Embryonic facial prominence (tissue), 1 donor: Measurements from ENCODE around the gene STUM.

ENCODE experiments used
- DNase-seq: peaks from one replicate; pipeline ENCODE4 v3.0.0-alpha.2; 2016; ENCODE audit errors: extremely low spot score

Gene STUM

GRCh38 chr1:226533220-226533619 lies 15.3 kb upstream of the STUM start:
- DNase-seq = no peak

- no peak for DNase-seq
Measured at GRCh38 chr1:226534098-226534497, 14.5 kb upstream of the STUM start.

DNA sequence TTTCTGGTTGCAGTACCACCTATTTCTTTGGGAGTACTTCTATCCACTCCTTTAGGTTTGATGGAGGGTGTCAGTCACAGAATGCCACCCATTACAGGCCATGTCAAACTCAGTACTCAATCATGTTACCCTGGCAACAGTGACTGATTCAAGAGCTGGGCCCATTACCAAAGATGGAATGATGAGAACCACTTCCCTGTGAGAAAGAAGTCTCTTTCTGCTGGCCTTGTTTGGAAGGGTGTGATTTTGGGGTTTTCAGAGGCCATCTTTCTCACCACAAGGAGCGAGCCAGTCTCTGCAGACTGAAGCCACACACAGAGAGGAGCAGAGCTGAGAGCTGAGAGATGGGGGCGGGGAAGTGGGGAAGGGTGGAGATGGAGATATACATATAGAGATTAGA lies 13.9 kb upstream of the STUM start:
- no peak for DNase-seq

DNA sequence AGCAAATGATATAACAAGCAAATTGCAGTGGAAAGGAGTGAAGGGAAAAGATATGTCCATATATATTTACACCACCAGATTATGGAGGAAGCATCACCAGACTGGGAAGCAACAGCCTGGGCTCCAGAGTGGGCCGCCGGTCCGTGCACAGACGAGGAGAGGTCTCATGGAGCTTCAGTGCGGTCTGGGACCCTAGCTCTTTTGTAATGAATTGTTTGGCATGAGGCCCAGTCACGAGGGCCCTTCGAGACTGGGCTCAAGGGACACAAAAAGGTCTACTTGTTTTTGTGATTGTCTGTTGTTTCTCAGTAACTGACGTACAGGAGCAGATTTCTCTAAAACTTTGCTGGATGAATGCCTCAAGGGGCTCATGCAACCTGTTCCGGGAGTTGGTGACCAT lies 12.9 kb upstream of the STUM start:
- no peak for DNase-seq

DNA sequence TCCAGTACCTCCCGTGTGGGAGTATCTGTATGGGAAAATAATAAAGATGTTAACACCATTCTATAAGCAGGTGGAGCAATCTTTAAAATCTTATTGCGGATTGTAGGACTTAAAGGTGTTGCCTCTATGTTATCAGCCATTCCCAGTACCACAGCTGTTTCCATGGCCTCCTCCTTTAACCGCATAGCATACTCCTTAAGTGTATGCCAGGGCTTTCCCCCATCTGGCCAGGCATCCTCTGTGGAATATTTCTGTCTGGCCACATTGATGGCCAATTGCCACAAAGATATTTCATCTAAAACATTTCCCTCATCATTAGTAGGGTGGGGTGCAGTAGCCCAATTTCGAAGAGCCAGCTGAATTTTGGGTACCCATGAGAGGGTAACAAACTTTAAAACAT lies 7.3 kb upstream of the STUM start:
- no peak for DNase-seq

DNA sequence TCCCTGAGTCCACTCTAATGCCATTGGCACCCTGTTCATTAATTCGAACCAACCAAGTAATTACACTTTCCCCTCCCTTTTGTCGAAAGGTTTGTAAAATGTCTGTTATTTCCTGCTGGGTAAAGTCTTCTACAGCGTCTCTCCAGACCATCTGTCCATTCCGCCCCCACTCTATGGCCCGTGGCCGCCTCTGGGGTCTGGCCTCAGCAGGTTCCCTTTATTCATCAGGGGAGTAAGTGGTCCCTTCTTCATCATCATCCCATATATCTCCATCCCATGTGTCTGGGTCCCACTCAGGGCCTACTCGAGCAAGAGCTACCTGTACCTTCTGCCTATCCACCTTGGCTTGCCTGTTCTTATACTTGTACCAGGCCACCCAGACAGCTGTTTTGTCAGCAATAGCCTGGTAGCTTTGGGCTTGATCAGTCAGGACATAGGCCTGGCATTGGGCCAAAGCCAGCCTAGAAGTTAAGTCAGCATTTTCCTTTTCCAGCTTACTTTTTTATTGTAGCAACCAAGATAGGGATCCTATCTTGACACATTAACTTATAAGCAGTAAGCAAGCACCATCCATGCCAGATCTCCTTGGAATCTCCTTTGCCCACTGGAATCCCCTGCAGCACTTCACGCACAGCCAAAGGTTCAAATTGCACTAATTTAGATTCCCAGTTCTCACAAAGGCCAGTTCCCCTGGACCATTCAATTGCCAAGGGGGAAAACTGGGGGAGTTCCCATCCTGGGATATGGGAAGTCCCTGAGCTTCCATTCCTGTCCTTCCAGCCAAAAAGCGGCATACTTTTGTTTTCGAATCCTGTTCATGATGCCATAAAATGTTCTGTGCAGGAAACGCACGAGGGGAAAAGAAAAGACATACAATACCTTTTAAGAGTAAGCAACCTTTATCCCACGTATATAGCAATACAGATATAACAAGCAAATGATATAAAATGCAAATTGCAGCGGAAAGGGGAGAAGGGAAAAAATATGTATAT lies 6.6 kb upstream of the STUM start:
- no peak for DNase-seq

GRCh38 chr1:226542623-226543103 lies 5.9 kb upstream of the STUM start:
- no peak for DNase-seq

DNA sequence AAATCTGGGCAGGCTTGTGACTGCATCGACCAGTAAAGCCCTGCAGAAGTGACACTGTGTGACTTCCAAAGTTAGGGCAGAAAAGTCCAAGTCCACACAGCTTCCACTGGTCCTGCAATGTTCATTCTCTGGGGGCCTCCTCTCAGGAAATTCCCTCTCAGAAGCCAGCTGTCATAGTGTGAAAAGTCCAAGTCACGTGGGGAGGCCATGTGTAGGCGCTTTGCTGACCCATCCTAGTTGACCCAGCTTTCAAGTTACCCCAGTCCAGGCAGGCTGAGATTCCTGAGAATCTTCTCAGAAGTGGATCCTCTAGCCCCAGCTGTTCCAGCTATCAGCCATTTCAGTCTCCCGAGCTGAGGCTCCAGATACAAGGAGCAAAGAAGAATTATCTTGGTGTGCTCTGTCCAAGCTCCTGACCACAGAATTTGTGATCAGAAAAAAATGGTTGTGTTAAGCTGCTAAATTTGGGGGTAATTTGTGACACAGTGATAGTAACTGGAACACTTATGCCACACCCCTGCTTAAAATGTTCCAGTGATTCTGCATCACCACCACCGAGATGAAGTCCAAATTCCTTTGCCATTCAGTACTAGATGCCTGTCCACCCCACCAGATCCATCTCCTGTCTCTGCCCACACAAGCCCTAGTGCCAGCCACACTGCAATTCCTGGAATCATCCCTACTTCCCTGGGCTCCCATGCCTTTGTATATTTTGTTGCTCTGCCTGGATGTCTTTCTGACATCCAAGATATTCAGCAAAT lies 2.5 kb upstream of the STUM start:
- DNase-seq = no peak

DNA sequence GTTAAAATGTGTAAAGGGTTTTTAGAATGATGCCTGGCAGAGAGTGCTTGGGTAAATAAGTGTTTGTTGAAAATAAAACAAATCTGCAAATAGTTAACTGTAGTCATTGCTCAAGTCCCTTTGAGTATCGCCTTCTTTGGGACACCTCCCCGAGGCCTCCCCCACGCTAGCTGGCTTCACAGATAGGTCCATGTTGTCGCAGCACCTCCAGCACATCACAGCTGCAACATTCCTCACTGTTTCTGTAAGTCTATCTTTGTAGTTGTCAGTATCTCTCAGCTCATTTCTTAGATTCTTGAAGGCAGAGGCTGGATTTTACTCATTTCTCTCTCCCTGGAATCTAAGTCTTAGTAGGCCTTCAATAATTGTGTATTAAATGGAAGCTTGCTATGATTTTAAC lies 1.6 kb upstream of the STUM start:
- DNase-seq = no peak

GRCh38 chr1:226547754-226548191 lies 791 bp upstream of the STUM start:
- peak; percentile 89 for DNase-seq

GRCh38 chr1:226549094-226549936 lies 751 bp downstream of the STUM start:
- no peak for DNase-seq

DNA sequence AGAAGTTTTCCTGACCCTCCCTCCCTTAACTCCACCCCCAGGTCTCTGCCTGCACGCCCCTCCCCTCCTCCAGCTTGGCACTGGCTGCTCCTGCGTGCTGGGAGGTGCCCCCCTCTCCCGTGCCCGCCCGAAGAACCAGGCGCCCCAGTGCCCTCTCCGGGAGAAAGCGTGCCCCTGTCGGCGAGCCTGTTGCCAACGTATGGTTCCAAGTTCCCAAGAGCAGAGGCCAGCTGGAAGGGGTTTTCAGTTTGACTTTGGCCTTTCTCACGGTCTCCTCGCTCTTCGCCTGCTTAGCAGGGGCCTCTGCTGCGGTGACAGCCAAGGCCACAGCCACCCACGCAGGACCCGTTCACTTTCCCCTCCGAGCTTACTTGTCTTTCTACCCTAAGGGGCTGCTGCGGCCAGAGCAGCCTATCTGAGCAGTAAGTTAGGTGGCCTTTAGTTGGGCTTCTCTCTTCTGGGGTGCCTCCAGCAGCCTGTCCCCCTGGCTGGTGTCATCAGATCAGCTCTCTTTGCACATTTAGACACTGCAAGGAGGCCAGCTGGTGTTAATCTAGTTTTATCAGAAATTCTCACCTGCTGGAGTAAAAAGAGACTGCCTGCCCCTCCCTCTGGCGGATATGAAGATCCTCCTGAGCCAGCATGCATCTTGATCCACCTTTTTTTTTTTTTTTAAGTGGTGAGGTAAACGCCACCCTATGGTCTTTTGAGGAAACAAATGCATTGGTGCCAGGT lies 1.5 kb downstream of the STUM start:
- DNase-seq = no peak

DNA sequence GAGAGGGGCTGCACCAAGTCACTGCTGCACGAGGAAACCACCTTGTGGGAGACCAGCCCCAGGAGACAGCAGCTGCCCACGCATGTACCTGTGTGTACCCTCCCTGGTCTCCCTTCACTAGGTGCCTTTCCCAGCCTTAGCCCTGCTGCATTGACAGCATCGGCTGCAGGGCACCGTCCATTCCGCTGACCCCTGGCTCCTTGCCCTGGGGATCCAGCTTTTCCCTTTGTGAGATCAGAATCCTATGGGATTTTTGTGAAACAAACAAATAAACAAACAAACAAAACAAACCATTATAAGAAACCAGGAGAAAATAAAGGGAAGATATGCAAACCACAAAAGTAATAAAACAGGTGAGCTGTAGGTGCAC lies 2.1 kb downstream of the STUM start:
- DNase-seq = no peak

GRCh38 chr1:226551299-226551698 lies 2.7 kb downstream of the STUM start:
- DNase-seq = no peak

DNA sequence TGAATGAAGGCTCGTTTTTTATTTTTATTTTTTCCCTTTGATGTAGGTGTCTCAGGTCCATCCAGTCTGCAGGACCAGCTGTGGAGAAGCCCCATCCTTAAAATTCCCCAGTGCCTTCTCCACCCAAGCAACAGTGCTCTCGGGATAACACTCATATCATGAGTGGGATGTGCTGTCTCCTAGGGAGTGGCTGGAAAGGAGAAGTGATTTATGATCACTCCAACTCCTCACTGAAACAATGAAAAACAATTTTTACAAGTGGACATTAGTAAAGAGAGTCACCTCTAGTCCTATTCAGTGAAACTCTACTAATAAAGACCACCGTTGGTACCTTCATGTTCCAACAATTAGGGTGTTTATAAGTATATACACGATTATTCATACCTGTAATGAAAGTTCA lies 3.5 kb downstream of the STUM start:
- no peak for DNase-seq

- DNase-seq = no peak
Measured at GRCh38 chr1:226553266-226553923, 4.8 kb downstream of the STUM start.

DNA sequence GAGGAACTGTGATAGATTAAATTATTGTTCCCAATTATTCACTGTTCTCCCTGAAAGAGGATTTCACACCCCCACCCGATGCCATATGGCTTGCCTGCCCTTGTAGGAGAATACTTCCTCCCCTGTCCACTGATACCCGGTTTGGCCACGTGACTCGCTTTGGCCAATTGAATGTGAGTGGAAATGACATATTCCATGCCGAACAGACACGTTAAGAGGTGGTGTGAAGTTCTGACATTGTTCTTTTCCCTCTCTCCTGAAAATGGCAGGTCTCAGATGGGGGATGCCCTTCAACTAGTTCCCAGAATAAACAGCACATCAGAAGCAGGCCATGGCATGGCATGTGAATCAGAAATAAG lies 5.3 kb downstream of the STUM start:
- no peak for DNase-seq

GRCh38 chr1:226555092-226555491 lies 6.5 kb downstream of the STUM start:
- no peak for DNase-seq

DNA sequence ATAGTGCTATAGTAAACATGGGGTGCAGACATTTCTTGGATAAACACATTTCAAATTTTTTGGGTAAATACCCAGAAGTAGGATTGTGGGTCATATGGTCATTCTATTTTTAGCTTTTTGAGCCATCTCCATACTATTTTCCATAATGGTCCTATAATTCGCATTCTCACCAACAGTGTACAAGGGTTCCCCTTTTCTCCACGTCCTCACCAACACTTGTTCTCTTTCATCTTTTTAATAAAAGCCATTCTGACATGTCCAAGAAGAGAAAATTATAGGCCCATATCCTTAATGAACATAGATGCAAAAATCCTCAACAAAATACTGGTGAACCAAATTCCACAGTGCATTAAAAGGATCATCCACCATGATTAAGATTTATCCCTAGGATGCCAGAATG lies 8.9 kb downstream of the STUM start:
- DNase-seq = no peak

DNA sequence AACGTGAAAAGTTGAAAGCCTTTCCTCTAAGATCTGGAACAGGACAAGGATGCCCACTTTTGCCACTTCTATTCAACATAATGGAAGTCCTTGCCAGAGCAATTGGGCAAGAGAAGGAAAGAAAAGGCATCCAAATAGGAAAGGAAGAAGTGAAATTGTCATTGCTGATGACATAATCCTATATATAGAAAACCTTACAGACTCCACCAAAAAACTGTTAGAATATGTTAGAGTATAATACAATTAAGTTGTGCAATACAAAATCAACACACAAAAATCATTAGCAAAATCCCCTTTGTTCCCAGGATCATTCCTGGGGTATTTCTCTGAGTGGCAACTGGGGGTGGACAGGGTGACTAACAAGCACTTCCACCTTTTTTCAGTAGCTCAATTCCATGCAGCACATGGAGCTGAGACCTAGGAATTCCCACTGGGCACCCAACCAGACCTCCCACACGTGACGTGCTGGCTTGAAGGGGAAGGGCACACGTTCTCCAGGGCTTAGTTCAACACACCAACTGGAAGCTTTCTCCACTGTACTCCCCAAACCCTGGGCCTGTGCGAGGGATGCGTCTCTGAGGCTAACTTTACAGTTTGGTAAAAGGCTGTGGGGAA lies 9.6 kb downstream of the STUM start:
- no peak for DNase-seq
